GM13977 (cell line): ENCODE measurements around the gene PCSK5.

Source experiments
- DNase-seq: peaks from one replicate; pipeline ENCODE4 v3.0.0; 2012; ENCODE audit warnings: low spot score
- CTCF ChIP-seq: IDR thresholded peaks from 2 replicates; pipeline ENCODE4 v1.5.1; 2012; ENCODE audit warnings: mild to moderate bottlenecking, control low read depth; ENCODE audit not compliant: insufficient read depth; ENCODE audit errors: extremely low read depth, missing control alignments
- in situ Hi-C: fragments of 300-500 bp; cut with MboI; formaldehyde crosslinking; loops from one replicate; pipeline ENCODE4 v1.12.0; 2022; ENCODE audit warnings: low sequenced_read_pairs, low pct_unique_long_range_greater_than_20kb, mixed read lengths, inconsistent platforms; ENCODE audit not compliant: unreplicated experiment

The PCSK5 gene

DNA sequence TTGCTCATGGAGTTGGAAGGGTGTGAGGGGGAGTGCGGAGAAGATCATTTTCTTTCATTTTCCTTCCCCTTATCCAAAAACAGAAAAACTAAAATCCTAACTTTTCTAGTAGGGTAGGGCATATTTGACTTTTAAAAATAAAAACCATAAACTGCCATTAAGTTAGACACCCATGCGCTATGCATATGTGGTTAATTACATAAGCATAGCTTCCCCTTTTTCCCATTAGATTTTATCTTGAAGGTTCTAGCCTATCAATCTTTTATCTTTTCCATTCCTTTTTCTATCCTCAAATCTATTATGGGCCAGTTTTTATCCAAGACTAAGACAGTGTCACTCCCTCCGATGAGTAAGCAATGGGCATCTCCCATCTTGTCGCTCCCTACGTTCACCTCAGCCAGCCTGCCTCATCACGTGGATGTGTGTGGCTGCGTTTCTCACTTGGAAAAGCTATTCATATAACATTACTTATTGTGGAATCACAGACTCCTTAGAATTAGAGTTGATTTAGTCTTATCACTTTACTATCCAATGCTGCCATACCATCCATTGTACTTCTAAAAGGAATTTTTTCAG, 49.2 kb downstream of the PCSK5 start:
- no peak for TF ChIP-seq CTCF
- in situ Hi-C loops = no loop called here
- no peak for DNase-seq

DNA sequence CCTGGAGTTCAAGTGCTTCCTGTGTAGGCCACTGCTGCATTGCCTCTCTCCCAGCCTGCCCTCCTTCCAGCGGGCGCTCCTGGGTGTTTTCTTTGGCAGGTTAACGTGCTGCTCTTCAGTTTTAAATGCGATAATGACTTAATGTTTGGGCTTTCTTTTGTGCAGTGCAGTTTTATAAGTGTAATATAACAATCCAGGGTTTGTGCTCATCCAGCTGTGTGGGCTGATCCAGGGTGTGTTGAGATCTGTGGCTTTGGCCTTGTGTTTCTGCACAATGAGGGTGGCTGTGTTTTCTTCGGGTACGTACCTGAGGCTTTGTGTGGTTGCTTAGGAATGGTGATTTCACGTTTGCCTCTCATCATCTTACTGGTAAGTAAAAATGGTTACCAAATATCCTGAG, 50.6 kb downstream of the PCSK5 start:
- DNase-seq = no peak
- no peak for TF ChIP-seq CTCF
- in situ Hi-C loops = no loop called here

DNA sequence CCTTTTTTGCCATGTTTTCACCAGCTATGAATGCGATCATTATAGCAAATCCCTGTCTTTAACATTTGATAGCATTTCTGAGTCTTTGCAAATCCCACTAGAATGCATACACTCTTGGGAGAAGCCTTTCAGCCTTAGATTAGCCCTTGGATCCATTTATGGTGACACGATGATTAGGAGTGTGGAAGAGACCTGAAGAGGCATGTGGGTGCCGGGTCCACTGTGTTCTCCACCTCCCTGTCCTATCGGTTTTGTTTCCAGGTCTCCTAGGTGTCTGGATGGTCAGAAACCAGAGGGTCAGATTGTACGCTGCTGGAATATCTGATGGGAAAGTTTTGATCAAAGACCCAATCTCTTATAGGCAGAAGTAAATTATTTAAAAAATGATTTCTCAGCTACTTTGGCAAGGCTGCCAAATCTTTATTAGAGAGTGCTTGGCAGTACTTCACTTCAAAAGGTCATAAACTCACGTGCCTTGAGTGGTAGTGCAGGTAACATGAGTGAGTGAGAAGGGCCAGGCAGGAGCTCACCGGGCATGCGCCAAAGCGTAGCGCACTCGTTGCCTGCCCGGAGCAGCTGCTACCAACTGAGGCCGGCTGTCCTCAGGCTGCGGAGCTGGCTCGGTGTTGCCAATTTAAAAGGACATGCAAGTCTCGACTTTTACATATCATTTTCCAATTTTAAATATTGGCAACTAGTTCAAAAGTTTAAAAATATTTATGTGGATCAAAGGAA, 51.3 kb downstream of the PCSK5 start:
- TF ChIP-seq CTCF = no peak
- in situ Hi-C loops = no loop called here
- DNase-seq = no peak

GRCh38 chr9:75946766-75947165, 56.3 kb downstream of the PCSK5 start:
- TF ChIP-seq CTCF = no peak
- DNase-seq = no peak
- in situ Hi-C loops = no loop called here

DNA sequence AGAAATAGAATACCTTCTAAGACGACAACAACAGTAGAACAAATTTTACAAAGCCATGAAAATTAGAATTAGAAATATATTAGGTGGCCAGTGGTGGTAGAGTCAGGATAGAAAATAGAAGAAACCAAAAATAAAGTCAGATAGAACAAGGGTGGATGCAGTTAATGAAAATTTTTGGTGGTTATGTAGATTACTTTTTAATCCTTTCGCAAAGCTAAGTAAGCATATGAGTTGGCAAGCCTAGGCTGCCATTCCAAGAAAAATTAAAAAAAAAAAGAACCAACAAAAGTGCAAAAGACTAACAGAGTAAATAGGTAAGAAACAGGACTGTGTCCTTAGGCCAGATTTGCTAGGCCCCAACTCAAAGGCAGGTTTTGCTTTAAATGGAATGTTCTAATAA, 56.8 kb downstream of the PCSK5 start:
- in situ Hi-C loops = no loop called here
- no peak for TF ChIP-seq CTCF
- DNase-seq = no peak

GRCh38 chr9:75950998-75951397, 60.5 kb downstream of the PCSK5 start:
- in situ Hi-C loops = no loop called here
- no peak for TF ChIP-seq CTCF
- no peak for DNase-seq

DNA sequence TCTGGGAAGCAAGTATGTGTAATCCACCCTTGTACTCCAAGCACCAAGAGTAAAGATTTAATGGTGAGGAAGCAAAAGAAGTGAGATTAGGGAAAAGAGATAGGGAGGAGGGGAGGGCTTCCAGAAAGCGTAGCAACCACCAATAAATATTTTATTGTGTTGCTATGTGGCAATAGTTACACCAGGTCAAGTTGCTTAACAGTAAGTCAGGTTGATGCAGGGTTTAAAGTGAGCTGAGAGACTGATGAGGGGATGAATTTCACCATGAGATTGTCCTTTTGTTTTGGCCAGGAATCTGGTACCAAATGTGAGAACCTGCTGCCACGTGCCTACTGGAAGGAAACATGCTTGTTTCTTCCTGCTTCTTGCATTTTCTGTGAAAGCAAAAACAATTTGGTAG, 62.7 kb downstream of the PCSK5 start:
- no peak for DNase-seq
- in situ Hi-C loops = no loop called here
- no peak for TF ChIP-seq CTCF
